DMS79 (cell line): Measurements from ENCODE around the gene FAM170B.

ENCODE experiments used
- DNase-seq: peaks from one replicate; lab custom pipeline; 2025; lab: John Stamatoyannopoulos, UW

FAM170B gene

GRCh38 chr10:49133706-49134248 is at the start of gene FAM170B:
TSS of gene FAM170B (minus strand) at chr10:49134021. CDS start at chr10:49133918, 103 bp downstream.
- no peak for DNase-seq

- DNase-seq, result no peak
Measured at GRCh38 chr10:49182776-49183175, 49.0 kb upstream of the FAM170B start.

DNA sequence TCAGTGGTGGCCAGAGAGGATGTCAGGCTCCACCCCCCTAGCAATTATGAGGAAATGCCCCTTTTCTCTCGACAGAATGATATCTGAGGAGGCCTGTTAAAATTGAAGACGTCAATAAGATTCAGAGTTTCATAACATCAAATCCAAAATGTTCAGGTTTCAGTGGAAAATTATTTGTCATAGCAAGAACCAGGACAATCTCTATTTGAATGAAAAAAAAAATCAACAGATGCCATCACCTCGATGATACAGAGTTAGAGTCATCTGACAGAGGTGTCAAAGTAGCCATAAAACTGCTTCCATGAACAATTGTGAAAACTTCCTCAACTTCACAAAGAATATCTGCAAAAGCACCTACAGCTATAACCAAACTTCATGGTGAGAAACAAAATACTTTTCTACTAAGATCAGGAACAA is 46.6 kb upstream of the FAM170B start:
- DNase-seq, result no peak

DNA sequence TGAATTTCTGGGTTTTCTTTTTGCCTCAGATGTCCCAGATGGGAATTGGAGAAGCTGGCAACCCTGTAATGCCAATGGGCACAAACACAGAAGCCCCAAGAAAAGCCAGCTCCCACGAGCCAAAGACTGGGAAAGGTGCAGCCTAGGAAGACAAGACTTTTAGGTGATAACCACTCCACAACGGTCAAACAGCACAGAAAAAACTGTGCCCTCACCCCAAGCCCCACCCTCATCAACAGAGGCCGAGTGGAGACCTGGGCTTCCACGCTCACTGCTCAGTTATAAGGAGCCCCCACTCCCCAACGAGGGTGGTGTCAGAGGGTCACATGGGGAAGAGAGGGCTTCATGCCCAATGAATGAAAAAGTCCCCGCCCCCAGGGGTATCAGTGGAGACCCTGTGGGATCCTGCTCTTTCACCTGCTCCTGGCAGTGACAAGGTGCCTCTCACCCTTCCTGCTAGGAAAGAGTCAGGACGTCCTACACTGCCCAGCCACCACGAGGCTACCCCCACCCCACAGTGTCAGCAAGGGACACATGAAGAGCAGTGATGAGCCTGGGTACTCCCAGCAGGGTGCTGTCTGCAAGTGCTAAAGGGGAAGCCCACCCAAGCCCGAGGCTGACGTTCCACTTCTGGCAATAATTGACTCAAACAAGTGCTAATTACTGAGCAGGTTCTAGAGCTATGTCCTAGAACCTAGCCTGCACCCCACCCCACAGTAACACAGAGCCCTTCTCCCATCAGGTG is 46.0 kb upstream of the FAM170B start:
- DNase-seq, result no peak

DNA sequence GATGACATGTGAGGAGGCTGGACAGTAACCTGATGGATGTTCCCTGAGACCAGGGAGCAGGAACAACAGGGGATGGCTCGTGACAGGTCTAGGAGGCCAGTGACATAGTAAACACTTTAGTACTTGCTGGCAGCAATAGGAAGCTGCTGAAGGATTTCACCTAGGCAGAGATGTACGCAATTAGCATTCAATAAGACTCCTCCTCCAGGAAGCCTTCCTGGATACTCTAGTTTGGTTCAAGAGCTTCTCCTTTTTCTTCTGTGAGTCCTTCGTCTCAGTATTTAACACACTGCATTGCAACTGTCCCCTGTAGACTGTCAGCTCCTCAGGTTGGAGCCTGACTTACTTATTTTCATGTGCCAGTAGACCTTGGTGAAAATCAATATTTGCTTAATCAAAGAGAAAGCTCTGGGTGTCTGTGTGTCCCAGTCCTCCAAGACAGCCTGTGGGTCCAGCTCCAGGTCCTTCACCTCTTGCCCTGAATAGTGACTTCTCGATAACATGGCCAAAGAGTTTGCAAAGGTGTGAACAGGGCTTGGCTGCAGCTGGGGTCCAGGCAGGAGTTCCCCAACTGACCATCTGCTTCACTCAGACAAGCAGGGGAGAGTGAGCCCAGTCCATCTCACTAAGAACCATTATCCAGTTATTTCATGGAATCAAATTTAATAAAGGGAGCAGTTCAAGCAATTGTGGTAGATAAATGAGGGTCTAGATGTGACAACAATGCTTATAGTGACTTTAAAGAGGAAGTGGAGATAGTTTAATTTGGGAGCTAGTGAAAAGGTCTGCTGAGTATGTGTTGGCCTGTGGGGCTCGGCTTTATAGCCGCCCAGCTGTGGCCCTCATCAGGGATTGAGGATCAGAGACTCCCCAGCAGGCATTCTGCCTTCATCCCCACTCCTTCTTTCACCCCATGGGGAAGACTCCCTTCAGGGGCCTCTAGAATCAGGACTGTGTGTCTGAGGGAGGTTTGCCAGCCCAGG is 45.0 kb upstream of the FAM170B start:
- DNase-seq, result no peak

DNA sequence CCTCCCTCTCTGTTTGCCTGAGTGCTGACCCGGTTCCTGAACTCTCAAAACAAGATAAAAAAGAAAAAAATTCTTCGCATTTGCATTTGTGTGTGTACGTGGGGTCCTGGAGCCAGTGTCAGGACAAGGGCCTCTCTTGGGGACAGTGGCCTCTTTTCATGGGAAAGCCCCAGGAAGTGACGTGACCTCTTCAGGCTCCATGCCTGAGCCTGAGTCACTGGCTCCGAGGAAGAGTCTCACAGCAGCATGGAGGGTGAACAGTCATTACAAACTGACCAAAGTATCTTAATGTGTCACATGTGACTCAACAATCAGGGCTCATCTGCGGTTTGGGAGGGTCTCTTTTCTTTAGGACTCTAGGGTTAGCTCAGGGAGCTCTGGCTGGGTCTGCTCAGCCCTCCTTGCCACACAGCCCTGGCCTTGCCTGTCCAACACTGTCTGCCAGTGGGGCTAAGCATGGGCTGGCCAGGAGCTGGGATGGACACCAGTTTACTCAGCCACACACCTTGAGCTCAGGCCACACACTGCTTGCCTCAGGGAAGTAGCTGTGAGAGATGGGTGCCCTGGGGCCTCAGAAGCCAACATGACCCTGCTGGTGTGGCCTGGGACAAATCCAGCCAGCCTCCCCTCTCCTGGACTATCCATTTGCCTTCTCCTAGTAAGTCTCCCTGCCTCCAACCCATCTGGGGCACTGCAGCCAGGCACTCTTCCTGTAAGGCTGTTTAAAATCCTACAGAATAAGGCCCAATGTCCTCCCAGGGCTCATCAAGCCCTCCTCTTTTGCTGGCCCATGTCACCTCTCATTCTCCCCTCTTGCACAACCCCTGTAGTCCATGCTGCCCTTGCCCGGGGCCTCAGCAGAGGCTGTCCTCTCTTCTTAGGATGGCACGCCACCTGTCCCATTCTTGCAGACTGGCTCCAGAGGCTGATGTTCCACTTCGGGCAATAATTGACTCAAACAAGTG is 43.9 kb upstream of the FAM170B start:
- DNase-seq, result no peak

DNA sequence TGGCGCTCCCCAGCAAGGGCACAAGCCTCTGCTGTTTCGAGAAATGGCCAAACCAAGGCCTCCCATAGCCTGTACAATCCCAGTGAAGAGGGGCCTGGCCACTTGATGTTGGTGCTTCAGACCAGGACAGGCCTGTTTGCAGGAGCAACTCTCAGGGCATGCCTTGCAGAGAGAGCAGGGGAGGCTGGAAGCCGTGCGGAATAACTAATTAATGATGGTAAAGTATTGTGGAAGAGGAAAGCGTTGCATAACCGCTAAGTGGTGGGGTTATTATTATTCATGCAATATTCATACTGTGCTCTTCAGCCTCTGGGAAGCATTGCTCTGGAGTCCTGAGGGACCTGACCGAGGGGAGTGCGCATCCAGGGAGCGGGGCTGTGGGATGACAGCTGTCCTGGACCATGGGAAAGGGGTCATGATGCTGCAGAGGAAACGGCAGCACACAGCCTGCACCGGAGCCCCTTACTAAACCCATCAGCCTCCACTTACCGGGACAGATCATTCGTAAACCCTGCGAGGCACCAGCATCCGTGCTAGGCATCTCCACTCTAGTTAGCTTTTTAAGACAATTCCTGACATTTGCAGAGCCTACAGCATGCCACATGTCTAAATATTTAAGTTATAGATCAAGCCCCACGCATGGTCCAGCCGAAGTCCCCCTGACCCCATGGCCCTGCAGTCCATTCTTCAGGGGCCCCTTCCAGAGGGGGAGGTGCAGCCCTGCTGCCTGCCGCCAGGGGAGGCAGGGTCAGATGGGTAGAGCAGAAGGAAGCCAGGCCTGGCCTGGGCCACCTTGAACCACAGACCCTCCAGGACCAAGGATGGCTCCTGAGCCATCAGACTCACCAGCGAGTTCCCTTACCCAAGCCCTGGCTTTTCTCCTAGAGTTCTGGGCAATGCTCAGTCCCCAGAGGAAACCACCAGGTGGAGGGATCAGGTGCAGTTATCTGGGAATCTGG is 42.8 kb upstream of the FAM170B start:
- DNase-seq, result no peak

- no peak for DNase-seq
Measured at GRCh38 chr10:49175587-49176309, 41.9 kb upstream of the FAM170B start.

DNA sequence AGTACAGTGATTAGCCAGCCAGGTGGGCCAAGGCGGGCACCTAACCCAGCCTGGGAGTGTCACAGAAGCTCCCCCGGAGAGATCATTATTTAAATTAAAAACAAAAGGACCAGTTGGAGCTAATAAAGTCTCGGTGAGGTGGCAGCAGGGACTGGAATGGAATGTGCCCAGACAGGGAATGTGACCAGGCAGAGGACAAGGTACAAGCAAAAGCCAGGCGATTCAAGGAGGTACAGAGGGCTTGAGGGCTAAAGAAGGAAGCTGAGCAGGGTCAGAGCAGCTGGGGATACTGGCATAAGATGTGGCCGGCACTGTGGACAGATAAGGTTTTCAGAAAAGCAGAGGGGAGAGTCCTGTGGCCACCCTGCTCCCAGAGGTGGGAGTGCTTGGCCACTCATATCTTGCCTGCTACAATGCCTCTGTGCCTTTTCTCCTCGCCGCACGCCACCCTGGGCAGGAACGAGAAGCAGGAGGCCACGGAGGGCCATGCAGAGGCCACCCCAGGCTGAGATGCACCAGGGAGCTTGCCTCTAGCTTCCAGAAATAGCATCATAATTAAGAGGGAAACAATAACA is 41.2 kb upstream of the FAM170B start:
- DNase-seq, result no peak

- no peak for DNase-seq
Measured at GRCh38 chr10:49174261-49174925, 40.6 kb upstream of the FAM170B start.

DNA sequence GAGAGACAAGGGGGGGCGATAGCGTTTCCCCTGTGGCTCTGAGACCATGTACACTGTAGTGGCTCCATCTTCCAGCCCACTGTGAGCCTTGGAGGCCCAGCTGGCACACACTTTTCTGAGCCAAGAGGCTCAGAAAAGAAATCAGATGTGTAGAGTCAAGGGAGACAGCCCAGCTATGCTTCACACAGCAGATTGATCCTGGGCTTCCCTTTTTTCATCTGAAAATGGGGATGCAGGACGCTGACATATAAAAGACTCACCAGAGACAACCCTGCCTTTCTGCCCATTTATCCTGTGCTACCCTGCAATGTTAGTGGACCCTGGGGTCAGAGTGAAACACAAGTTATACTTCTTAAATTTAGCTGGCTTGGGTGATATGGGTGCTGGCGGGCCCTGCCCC is 40.0 kb upstream of the FAM170B start:
- no peak for DNase-seq

DNA sequence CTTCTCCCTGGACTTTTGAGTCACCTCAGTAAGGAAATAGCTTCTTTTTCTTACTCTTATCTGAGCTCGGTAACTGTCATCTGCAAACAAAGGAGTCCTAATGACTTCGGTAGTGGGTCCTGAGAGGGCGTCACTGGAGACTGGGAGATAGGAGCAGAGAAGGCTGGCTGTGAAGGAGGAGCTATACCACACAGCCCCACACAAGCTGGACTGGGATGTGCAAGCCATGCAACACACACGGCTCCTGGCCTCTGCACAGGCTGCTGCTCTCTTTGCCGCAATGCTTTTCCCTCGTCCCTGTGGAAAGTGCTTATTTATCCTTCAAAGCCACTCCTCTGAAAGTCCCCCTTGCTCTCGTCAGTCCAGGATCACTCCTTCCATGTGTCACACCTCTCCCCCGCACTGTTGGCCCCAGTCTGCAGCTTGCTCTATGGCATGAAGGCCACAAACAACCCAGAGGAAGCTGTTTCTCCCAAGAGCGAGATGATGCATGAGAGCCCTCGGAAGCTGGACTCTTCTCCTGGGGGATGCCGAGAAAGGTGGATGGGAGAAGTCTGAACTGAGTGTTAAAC is 39.5 kb upstream of the FAM170B start:
- no peak for DNase-seq

- DNase-seq, result no peak
Measured at GRCh38 chr10:49172777-49173132, 38.9 kb upstream of the FAM170B start.

DNA sequence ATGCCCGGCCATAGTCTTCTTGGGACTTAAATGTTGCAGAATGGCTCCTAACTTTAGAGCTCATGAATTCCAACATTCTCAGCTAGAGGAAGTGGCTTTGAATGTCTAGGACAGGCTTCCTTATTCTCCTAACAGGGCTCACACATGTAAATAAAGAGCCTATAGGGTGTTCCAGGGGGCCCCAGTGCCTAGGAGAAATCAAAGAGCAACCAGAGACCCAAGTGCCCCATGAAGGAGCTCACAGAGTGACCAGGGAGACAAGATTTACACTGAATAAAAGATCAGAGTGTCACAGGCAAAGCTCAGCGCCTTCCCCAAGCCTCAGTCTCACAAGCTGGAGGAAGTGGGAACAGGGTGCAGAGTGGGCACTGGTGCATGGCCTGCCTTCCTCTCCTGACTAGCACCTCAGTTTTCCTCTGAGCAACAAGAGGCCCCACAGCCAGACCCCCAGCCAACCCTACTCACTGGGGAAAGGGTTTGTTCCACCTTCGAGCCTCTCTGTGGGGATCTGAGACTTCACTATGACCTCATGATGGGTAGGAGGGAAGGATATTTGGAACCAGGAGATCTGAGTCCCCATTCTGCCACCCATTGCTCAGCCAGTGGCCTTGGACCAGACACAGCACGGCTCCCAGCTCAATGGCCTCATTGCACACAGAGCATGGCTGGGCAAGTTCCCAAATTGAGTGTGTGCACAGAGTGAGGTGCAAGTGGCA is 38.4 kb upstream of the FAM170B start:
- no peak for DNase-seq

GRCh38 chr10:49171326-49172060 is 37.7 kb upstream of the FAM170B start:
- no peak for DNase-seq

DNA sequence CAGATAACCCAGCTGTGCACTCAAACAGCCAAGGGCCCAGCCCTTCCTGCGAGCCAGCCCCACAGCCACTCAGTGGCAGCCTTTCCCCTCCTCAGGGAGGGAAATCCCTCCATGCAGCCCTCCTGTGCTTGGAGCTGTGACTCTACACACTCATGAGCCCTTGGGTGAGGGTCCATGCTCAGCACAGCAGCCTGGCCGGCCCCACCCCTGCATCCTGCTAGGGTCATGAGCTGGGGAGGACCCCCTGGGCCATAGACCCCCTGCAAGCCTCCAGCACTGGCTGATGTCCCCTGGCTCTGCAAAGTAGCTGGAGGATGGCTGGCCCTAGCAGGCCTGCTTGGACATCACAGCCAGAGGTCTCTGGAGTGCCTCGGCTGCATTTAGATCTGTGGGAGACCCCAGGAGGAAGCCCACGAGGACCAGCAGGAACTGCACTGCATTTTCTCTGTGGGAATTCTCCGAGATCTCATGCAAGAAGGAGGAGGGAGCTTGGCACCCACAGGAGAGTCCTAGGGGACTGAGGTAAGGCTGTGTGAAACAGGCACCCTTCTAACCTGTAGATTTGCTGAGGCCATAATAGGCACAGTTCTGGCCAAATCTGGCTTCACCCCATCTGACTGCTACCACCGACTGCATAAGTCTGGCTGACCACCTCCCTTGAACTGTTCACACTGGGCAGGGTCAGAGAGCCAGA is 37.0 kb upstream of the FAM170B start:
- DNase-seq, result no peak

DNA sequence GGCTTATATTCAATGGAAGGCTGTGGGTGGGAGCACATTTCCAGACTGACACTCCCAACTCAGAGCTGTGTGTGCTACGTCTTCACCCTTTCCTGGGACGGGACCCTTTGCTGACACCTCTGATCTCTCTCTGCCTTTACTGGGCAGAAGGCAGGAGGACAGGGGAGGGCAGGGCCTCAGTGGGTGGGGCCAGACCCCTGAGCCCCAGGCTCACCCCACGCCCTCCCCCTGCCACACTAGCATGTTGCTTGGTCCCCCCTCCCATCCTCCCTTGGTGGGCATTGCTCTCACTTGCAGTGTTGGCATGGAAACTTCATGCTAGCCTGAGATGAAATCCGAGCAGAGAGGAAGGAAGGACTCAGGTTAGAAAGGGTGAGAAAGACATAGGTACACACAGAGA is 36.0 kb upstream of the FAM170B start:
- no peak for DNase-seq
